Measurements from ENCODE around the gene AP2B1.

AP2B1 gene

GRCh38 chr17:35705705-35706104, 118.6 kb downstream of the AP2B1 start (continued):
- TF ChIP-seq, protein P1, sequence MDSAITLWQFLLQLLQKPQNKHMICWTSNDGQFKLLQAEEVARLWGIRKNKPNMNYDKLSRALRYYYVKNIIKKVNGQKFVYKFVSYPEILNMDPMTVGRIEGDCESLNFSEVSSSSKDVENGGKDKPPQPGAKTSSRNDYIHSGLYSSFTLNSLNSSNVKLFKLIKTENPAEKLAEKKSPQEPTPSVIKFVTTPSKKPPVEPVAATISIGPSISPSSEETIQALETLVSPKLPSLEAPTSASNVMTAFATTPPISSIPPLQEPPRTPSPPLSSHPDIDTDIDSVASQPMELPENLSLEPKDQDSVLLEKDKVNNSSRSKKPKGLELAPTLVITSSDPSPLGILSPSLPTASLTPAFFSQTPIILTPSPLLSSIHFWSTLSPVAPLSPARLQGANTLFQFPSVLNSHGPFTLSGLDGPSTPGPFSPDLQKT (IDR thresholded peaks at IDR 0.05; ENCODE audit: borderline replicate concordance, low read depth, low read length) = no peak
- TF ChIP-seq ZNF324 (tag by site-specific recombination; IDR thresholded peaks at IDR 0.05) (no peak), SCRT2 (tag by site-specific recombination; IDR thresholded peaks at IDR 0.05) (no peak), MZF1 (tag by site-specific recombination; IDR thresholded peaks at IDR 0.05; ENCODE audit: borderline replicate concordance) (no peak), ZNF777 (tag by site-specific recombination; IDR thresholded peaks at IDR 0.05; ENCODE audit: borderline replicate concordance) (no peak), ZNF48 (tag by site-specific recombination; IDR thresholded peaks at IDR 0.05) (no peak), ZNF843 (tag by site-specific recombination; IDR thresholded peaks at IDR 0.05) (no peak), OSR2 (tag by site-specific recombination; IDR thresholded peaks at IDR 0.05) (no peak), HOXA7 (CRISPR knock-in tag; IDR thresholded peaks at IDR 0.05; ENCODE audit: borderline replicate concordance) (no peak)
- TF ChIP-seq, protein P2, sequence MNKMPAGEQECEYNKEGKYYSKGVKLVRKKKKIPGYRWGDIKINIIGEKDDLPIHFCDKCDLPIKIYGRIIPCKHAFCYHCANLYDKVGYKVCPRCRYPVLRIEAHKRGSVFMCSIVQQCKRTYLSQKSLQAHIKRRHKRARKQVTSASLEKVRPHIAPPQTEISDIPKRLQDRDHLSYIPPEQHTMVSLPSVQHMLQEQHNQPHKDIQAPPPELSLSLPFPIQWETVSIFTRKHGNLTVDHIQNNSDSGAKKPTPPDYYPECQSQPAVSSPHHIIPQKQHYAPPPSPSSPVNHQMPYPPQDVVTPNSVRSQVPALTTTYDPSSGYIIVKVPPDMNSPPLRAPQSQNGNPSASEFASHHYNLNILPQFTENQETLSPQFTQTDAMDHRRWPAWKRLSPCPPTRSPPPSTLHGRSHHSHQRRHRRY (tag by site-specific recombination; IDR thresholded peaks at IDR 0.05) = no peak

GRCh38 chr17:35708149-35708548, 121.0 kb downstream of the AP2B1 start:
- H3K27ac ChIP-seq (ENCODE audit: extremely low read depth, low read depth, low read length) = no peak overlapping the region
- no peaks in the 10 kb centered on the region for H3K9me3 ChIP-seq (ENCODE audit: control insufficient read depth, insufficient read depth, low read depth, low read length)
- CTCF ChIA-PET = interaction anchor here (1.0 to 1.6 kb wide), 4 partner anchors 20 to 56 kb away, joined by 3 to 9 read pairs (median 5); no protein-coding TSS in a partner anchor
- no peak overlapping the region for H3K4me3 ChIP-seq (ENCODE audit: low read depth, low read length)
- H3K36me3 ChIP-seq (ENCODE audit: control insufficient read depth in 2 of 2, insufficient read depth in 1 of 2, low read length in 2 of 2) = peaks cover 28 to 35% of the 10 kb centered on the region in 2 experiments
- H3K4me1 ChIP-seq (ENCODE audit: control insufficient read depth, insufficient read depth, low read length) = peaks cover 2% of the 10 kb centered on the region; the same call in 1 of the 2 replicates
- POLR2A ChIA-PET = no interaction called here
- TF ChIP-seq ZNF335 (tag by site-specific recombination; conservative IDR thresholded peaks at IDR 0.05) (peak; percentile 53), ZNF221 (tag by site-specific recombination; IDR thresholded peaks at IDR 0.05; ENCODE audit: borderline replicate concordance) (no peak), EGR2 (tag by site-specific recombination; IDR thresholded peaks at IDR 0.05; ENCODE audit: low read depth) (peak; percentile 45; the same call in 1 of the 2 replicates), ZNF664 (tag by site-specific recombination; IDR thresholded peaks at IDR 0.05) (peak; percentile 41; the same call in 1 of the 2 replicates), ZFHX2 (tag by site-specific recombination; conservative IDR thresholded peaks at IDR 0.05) (peak; percentile 62)

DNA sequence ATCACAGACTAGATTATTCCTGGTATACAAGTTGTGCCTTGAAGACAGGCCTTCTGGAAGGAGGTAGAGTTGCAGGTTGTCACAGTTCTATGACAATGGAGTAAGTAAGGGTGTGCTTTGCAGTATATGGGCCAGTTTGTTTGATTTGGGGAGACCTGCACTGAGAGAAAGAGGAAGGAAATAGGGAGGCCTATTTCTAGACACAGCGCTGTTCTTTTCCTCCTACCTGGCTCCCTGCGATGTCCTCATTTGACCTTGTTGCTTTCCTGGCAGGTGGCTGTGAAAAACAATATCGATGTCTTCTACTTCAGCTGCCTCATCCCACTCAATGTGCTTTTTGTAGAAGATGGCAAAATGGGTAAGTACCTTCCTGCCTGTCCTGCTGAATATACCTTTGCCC, 121.8 kb downstream of the AP2B1 start:
- no peak for TF ChIP-seq ZNF266 (tag by site-specific recombination; IDR thresholded peaks at IDR 0.05; ENCODE audit: low read depth)
- TF ChIP-seq ZNF175 (tag by site-specific recombination; IDR thresholded peaks at IDR 0.05) = no peak
- TF ChIP-seq, protein P2 (tag by site-specific recombination; IDR thresholded peaks at IDR 0.05) = no peak
- no peak for TF ChIP-seq ZNF155 (tag by site-specific recombination; IDR thresholded peaks at IDR 0.05)
- no peak for TF ChIP-seq ZNF768 (tag by site-specific recombination; IDR thresholded peaks at IDR 0.05)
- TF ChIP-seq ZNF121 (tag by site-specific recombination; IDR thresholded peaks at IDR 0.05) = no peak
- no peak for TF ChIP-seq SP3 (tag by site-specific recombination; IDR thresholded peaks at IDR 0.05)
- no peak for TF ChIP-seq ZNF26 (tag by site-specific recombination; IDR thresholded peaks at IDR 0.05)
- TF ChIP-seq ZXDB (tag by site-specific recombination; IDR thresholded peaks at IDR 0.05) = no peak
- TF ChIP-seq ZNF174 (tag by site-specific recombination; IDR thresholded peaks at IDR 0.05) = no peak
- no peak for TF ChIP-seq REPIN1 (tag by site-specific recombination; IDR thresholded peaks at IDR 0.05; ENCODE audit: low read depth)
- TF ChIP-seq ZNF169 (tag by site-specific recombination; IDR thresholded peaks at IDR 0.05) = no peak
- H3K27ac ChIP-seq (ENCODE audit: extremely low read depth, low read depth, low read length) = no peak overlapping the region
- peaks cover 28 to 43% of the 10 kb centered on the region in 2 experiments for H3K36me3 ChIP-seq (ENCODE audit: control insufficient read depth in 2 of 2, insufficient read depth in 1 of 2, low read length in 2 of 2)
- no peak overlapping the region for H3K4me3 ChIP-seq (ENCODE audit: low read depth, low read length)
- H3K4me1 ChIP-seq (ENCODE audit: control insufficient read depth, insufficient read depth, low read length) = peaks cover 2% of the 10 kb centered on the region; the same call in 1 of the 2 replicates
- POLR2A ChIA-PET = no interaction called here
- CTCF ChIA-PET = interaction anchor here (0.5 to 2.3 kb wide), 7 partner anchors 12 to 600 kb away, joined by 3 to 14 read pairs (median 6); no protein-coding TSS in a partner anchor
- no peaks in the 10 kb centered on the region for H3K9me3 ChIP-seq (ENCODE audit: control insufficient read depth, insufficient read depth, low read depth, low read length)
